HG03571 (cell line): ENCODE results near the gene PARD6B.
"Not testable (repeated sequence)": the region's sequence is repeated elsewhere in the genome, so short reads cannot be mapped to it uniquely, and the experiment has no call there.

Experiments used
- ATAC-seq: cut with Tn5 transposase; IDR thresholded peaks from one replicate; pipeline ENCODE4 v1.9.1; 2021; ENCODE audit not compliant: unreplicated experiment

The PARD6B gene, protein sequence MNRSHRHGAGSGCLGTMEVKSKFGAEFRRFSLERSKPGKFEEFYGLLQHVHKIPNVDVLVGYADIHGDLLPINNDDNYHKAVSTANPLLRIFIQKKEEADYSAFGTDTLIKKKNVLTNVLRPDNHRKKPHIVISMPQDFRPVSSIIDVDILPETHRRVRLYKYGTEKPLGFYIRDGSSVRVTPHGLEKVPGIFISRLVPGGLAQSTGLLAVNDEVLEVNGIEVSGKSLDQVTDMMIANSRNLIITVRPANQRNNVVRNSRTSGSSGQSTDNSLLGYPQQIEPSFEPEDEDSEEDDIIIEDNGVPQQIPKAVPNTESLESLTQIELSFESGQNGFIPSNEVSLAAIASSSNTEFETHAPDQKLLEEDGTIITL

DNA sequence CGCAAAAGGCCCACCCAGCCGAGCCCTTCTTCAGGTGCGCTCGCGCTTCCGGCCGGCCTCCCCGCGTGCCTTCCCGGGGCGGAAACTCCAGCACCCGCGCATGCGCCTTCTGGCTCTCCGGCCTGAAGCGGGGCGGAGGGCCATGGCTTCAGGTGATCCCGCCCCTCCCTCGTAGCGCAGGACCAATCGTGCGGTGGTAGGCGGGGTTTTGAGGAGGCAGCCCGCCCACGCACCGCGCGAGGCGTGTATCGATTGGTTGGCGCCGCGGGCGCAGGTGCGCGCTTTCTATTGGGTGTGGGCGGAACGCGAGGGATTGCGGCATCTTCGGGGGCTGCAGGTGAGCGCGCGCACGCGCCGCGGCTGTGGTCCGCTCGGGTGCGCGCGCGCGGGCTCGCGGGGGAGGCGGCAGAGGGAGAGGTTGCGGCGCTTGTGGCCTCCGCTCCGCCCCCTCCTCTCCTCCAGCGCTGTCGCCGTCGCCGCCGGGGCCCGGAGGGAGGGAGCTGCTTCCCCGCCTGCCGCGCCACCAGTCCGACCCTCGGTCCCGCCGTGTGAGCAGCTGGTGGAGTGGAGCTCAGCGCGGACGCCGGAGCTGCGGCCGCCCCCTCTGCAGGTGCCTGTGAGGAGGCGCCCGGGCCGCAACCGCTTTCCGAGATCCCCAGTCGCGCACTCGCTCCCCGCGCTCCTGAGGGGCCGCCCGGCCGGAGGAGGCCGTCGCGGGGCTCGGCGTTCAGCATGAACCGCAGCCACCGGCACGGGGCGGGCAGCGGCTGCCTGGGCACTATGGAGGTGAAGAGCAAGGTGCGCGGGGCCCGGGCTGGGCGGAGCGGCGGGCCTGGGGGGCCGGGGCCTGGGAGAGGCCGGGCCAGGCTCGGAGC is at the start of gene PARD6B:
TSS of gene PARD6B (plus strand) at position 526 of the 875 bp plus-strand sequence. CDS start at position 733, 207 bp downstream.
- ATAC-seq = peak; percentile 89

DNA sequence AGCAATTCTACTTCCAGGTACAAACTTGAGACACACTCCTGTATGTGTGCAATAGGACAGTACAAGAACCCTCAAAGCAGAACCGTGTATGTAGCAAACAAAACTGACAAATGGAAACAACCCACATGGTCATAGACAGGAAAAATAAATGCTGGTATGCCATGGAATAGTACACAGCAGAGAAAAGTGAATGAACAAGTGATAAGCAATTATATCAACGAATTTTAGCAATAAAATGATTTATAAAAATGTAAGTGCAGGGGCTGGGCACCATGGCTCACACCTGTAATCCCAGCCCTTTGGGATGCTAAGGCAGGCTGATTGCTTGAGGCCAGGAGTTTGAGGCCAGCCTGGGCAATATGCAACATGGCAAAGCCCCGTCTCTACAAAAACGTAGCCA is 49.3 kb upstream of the PARD6B start:
- ATAC-seq = no peak

DNA sequence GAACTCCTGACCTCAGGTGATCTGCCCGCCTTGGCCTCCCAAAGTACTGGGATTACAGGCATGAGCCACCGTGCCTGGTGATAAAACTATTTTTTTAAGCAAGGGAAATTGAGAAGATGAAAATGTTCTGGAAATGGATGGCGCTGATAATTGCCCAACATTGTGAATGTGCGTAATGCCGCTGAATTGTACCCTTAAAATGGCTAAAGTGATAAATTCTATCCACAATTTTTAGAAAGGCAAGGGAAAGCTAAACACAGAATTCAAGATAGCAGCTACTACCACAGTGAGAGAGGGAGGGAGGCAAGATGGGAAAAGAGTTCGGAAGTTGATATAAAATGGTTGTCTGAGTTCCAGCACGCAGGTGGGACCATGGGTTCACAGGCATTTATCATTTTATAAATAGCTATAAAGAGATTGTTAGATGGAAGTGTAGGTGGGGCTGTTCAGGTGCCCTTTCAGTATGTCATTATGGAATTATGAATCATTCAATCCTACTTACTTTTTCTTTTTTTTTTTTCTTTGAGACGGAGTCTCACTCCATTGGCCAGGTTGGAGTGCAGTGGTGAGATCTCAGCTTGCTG is 48.3 kb upstream of the PARD6B start:
- ATAC-seq = no peak

DNA sequence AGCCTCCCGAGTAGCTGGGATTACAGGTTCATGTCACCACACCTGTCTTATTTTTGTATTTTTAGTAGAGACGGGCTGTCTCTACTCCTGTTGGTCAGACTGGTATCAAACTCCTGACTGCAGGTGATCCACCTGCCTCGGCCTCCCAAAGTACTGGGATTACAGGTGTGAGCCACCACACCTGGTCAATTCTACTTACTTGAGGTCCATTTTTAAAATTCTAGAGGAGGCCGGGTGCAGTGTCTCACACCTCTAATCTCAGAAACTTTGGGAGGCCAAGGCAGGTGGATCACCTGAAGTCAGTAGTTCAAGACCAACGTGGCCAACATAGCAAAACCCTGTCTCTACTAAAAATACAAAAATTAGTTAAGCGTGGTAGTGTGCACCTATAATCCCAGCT is 47.8 kb upstream of the PARD6B start:
- ATAC-seq = no peak

DNA sequence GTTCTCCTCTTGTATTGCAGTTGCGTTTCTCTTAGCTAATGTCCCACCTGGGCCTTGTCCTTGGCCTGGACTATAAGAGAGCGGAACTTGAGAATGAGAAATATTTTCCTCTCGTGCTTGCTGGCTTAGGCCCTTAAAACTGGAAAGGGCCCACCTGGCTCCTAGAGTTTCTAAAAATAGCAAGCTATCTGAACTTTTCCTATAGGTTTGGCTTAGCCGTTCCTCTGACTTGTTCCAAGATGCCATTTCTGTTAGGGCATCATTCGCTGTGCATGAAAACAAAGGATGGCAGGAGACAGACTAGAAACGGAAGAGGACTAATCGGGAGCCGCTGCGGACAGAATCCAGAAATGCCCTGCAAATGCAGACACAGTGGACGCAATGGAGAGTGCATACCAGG is 44.6 kb upstream of the PARD6B start:
- ATAC-seq = no peak

DNA sequence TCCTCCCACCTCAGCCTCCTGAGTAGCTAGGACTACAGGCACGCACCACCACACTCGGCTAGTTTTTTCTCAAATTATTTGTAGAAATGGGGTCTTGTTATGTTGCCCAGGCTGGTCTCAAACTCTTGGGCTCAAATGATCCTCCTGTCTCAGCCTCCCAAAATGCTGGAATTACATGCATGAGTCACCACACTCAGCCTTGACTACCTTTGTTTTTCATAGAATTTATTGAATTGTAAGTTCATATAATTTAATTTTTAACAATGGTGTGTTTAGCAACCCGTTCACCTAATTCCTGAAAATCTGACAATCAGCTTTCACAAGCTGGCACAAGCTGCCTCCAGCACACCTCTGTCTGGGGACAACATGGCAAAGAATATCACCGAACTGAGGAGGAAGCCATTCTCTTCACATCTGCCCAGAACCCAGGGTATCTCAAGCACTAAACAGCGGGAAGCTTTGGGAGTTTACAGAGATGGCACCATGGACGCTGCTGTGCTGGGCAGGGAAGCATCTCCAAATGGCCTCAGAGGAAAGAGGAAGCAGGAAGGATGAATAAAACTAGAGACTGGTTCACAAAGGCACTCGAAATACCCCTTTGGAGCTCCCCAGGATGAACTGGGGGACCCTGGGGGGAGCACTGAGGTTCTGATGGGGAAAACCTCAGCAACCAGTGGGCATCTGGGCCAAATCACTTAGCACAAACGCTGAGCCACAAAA is 43.0 kb upstream of the PARD6B start:
- no peak for ATAC-seq

DNA sequence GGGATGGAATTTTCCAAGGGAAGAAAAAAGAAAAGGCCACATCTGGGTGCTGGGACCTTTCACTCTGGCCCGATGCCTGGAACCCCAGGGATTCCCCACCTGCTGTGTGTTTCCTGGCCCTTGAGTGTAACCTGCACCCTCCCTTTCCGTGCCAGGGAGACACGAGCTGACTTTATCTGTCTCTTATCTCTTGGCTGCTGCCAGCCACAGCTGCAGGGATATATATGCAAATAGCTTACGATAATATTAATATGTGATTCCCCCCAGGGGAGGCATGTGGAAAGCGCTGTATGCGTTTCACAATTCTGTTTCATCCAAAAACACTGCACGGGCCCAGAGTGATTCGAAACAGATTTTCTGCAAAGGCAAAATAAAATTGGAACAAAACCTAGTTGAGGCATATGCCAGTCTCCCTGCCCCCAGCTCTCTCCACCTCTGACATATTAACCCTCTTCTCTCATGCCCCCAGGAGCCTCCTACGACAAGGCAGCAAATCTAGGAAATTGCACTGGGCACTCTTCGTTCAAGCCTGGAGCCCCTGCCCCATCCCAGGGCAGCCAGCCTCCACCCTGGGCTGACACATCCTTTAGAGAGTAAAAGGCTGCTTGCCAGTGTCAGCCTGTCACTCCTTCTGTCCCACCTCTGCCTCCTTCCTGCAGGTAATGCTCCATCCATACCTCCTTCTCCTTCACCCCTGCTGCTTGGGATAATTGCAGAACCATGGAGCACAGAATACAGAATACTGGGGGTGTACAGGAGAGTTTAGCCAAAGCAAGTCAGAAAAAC is 41.3 kb upstream of the PARD6B start:
- no peak for ATAC-seq

DNA sequence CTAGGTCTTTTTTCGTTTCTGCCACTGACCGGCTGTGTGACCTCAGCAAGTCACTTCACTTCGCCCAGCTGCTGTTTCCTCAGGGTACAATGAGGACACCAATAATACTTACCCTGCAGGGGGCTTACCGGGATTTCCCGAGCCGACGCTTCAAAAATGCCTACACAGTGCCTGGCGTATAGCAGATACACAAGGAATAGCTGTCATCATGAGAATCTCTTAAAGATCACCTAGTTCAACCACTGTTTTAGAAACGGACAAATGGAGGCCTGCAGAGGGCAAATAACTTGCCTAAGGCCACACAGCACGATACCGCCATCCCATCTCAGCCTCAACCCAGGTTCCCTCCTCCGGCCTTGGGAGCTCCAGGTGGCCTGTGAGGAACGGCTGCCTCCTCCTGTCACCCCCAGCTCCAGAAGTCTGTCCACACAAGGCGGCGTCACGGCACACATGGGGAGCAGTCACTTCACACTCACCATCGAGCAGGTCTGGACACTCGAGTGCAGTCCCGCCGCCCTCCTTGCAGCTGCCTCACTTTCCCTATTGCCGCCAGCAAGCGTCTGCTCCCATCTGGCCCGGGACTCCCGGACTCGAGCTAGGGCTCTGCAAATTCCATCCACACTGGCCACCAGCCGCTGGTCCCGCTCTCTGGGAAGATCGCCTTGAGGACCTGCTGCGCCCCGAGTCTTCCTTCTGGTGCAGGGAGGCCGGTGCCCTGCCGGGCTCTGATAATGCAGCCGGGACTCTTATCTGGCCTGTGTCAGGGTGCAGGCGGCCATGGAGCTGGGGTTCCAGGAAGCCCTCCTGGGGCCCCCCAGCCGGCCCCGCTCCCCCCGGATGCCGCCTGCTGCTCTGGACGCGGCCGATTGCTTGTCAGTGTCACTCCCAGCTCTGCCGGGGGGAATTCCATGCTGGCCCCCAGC is 40.5 kb upstream of the PARD6B start, which contains the start of gene RIPOR3:
TSS of gene RIPOR3 (minus strand) at position 893 of the 923 bp plus-strand sequence. CDS start at position 479, 414 bp downstream.
- ATAC-seq = no peak

DNA sequence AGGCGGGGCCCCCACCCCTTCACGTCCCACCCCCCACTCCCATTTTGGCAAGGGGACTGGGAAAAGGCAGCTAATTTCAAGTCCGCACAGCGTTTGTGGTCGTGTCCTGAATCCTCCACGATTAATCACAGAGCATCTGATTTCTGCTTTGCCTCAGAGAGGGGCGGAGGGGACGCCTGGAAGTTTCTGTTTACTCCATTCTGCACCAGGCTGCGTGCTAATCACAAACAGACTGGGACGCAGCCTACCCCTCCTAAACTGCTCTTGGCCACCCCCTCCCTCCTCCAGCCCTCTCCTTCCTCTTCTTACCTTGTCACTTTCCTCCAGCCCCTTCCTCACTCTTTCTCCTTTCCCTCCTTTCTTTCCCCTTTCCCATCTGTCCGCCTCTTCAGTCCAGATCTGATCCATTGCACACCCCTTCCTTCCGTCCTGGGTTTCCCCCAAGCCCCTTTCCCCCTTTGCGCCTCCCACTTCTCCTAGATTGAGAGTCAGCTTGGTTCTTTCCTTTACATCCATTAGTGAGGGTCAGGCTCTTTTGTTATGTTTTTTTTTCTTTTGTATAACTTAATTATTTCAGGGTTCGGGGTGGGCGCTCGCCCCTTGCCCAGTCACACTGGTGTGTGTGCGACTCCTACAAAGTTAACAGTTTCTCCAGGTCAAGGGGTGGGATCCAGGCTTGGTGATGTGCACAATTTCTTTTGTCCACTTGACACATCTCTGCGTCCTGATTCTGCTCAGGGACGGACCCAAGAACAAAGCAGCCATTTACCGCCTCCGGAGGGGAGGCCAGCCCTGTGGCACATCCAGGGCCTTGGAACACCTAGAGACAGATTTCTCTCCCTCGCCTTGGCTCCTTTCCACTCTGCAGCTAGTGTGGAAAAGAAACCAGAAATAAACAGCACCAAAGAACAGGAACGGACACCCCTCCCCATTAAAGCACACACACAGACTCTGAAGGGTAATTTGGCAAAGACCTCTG is 39.5 kb upstream of the PARD6B start:
- ATAC-seq = no peak

DNA sequence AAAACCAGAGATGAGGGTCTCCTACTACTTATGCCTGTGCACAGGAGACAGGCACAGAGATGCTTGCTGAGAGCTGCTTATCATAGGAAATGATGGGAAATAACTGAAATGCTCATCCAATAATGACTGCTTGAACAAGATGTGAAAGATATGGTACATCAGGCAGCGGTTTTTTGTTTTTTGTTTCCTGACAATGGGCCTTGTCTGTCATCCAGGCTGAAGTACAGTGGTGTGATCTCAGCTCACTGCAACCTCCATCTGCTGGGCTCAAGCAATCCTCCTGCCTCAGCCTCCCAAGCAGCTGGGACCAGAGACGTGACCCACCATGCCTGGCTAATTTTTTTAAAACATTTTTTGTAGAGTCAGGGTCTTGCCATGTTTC is 38.8 kb upstream of the PARD6B start:
- no peak for ATAC-seq

DNA sequence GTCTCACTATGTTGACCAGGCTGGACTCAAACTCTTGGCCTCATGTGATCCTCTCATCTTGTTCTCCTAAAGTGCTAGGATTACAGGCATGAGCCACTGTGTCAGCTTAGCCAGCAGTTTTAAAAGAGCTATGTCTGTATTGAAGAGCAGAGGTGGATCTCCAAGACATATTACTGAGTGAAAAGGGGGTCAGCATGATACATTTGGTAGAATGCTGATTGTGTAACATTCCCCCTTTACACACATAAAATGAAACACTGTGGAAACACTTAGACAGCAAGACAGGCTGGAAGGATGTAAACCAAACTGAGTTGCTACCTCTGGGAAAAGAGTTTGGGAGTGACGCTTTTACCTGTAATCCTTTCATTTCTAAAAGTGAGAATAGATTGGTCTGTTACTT is 38.4 kb upstream of the PARD6B start:
- no peak for ATAC-seq

DNA sequence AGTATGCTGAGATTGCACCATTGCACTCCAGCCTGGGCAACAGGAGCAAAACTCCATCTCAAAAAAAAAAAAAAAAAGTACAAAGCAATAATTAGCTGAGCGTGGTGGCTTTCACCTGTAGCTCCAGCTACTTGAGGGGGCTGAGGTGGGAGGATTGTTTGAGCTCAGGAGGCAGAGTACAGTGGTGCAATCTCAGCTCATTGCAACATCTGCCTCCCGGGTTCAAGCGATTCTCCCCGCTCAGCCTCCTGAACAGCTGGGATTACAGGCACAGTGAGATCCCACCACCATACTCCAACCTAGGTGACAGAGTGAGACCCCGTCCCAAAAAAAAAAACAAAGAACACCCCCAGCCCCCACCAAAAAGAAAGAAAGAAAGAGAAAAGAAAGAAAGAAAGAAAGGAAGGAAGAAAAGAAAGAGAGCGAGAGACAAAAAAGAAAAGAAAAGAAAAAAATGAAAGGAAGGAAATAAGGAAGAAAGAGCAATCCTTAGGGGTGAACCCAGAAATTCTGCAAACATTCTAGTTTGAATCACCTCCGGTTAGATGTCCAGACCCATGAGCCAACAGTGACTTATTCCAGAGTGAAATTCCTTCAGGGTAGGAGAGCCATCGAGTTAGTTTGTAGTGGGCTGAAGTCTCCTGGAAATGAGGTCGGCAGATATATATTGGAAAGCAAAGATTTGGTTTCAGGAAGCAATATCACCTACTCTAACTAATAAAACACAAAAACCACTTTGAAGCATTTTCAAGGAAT is 36.8 kb upstream of the PARD6B start:
- ATAC-seq = no peak

DNA sequence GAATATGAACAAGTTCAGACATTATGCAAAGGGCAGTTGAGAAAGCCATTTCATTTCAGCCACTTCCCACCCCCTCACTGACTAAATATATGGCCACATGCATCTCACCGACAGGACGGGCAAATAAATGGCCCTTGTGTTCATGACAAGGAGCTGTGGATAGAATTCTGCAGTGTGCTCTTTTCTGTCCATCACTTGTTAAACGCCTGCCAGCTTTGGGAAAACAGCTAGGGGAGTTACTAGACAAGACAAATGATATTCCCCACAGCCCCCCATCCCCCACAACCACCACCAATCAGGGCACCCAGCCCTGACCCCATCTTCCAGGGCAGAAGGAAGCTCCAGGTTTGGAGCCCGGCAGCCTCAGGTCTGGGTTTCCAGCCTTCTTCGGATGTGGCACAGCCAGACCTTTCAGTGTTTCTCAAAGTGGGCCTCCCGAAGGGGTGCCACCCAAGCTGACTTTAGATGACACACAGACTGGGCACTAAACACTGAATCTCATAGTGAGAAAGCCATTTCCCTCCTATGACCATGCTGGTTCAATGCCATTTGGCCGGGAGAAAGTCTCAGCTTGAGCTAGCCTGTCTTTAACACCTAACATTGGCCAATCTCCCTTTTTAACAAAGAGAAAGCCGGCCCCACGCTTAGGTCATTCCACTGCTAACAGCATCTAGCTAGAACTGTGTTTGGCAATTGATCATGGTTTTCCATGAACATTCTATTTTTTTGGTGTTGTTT is 36.1 kb upstream of the PARD6B start:
- ATAC-seq = no peak

DNA sequence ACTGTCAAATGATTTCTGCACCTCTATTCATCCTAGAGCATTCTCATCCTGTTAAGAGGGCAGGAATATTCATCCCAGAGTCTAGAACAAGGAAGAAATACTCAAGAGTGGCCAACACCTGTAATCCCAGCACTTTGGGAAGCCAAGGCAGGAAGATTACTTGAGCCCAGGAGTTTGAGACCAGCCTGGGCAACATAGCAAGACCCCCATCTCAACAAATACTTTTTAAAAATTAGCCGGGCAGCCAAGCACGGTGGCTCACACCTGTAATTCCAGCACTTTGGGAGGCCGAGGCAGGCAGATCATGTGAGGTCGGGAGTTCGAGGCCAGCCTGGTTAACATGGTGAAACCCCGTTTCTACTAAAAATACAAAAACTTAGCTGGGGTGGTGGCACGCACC is 33.1 kb upstream of the PARD6B start:
- ATAC-seq = not testable (repeated sequence)

DNA sequence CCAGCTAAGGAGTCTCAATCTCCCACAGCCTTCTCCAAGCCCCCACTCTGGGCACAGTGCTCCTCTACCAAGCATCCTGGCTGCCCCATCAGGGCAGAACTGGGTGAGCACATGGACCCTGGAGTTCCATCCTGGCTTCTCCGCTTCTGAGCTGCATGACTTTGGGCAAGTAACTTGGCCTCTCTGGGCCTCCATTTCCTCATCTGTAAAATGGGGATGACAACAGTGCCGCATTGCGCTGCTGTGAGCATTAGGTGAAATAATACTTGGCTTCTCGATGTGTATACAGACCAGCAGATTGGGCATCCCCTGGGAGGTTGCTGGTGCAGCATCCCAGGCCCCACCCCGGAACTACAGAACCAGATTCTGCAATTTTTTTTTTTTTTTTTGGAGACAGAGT is 31.7 kb upstream of the PARD6B start:
- ATAC-seq = no peak
